ENCODE data around the gene PKN1. TPM values are rescaled to one million over a fixed set of nuclear protein-coding genes. Genes with fewer than 3 reads are reported as not detected.

The PKN1 gene
- total RNA-seq, 1 donor from 2014 or later = 162 TPM

DNA sequence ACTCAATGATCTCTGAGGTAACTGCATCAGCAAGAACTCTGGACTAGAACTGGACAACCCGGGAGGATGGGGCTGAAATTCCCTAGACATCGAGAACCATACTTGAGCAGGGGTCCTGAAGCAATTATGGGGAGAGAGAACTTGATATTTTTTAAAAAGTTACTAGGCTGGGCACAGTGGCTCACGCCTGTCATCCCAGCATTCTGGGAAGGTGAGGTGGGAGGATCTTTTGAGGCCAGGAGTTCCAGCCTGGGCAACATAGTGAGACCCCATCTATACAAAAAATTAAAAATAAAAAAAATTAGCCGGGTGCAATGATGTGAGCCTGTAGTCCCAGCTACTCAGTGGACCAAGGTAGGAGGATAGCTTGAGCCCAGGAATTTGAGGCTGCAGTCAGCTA is 87.4 kb downstream of the PKN1 start:
- intact Hi-C loops (cut with micrococcal nuclease) = no loop called here
- DNase-seq (no peak), ATAC-seq (no peak)

Other genes with a start within 250 kb of the PKN1 start
- 24.0 TPM for gene ADGRL1, start 227.1 kb upstream of the PKN1 start, total RNA-seq
- 39.5 TPM for gene ADGRE5, start 51.9 kb upstream of the PKN1 start, total RNA-seq
- gene DDX39A, start 14.0 kb upstream of the PKN1 start, total RNA-seq = 32.4 TPM
- not detected for gene PTGER1, start 42.0 kb downstream of the PKN1 start, total RNA-seq
- 55.9 TPM for gene GIPC1, start 62.8 kb downstream of the PKN1 start, total RNA-seq
- 47.9 TPM for gene DNAJB1, start 85.1 kb downstream of the PKN1 start, total RNA-seq
- gene TECR, start 96.3 kb downstream of the PKN1 start, total RNA-seq = 86.4 TPM
- gene NDUFB7, start 138.8 kb downstream of the PKN1 start, total RNA-seq = 546 TPM
- not detected for gene CLEC17A, start 149.8 kb downstream of the PKN1 start, total RNA-seq
- gene ADGRE3, start 241.5 kb downstream of the PKN1 start, total RNA-seq = not detected